CD4-positive, alpha-beta T cell treated with Interleukin-1 beta for 1 hour (primary cell): Measurements from ENCODE around the gene GRIN2A.

ENCODE experiments used
- DNase-seq, 2 donors: peaks; one replicate each; pipeline ENCODE4 v3.0.0-alpha.2; 2020 to 2022

The GRIN2A gene

DNA sequence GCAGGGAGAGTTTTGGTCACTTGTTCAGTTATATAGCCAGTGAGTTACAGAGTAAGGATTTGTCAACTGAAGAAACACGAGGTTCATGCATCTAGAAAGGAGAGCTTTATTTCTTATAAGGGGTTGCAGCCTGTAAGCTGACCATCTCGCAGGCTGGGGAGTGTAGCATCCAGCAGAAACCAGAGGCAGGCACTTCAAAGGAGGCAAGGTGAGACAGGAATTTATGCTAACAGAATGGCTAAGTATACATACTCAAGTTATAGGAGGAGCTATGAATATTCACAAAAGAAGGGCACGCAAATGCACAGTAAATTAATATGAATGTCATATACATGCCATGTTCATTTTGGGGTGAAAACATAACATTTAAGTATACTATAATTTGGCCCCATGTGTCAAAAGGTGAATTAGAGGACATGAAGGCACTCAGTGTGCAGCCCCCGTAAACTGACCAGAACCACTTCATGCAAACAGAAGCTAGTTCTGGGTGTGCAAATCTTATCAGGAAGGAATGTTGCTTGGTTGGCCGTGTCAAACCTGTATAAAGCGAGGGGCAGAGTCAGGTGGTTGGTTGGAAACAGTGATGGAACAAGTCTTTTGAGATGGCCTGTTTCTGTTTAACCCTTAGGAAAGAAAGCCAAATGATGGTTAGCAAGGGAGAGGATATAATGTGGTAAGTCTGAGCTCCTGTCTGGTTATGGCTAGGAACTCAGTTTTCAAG, 97.0 kb downstream of the GRIN2A start:
- no peak for DNase-seq

DNA sequence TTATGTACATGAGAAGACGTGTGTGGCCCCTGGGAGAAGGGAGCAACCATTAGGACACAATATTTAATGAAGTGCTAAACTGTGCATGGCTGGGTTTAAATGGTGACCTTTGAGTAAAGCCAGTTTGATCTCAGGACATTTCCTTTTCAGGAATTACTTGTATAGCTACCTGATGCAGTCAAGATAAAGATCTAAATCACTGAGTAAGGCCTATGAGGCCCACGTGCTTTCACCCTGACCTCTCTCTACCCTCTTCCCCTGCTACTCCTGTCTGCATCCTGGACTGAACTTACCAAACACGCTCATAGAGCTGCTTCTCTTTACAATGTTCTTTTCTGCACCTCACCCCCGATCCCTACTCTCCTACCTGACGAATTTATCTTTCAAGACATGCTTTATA, 98.9 kb downstream of the GRIN2A start:
- DNase-seq, result no peak

DNA sequence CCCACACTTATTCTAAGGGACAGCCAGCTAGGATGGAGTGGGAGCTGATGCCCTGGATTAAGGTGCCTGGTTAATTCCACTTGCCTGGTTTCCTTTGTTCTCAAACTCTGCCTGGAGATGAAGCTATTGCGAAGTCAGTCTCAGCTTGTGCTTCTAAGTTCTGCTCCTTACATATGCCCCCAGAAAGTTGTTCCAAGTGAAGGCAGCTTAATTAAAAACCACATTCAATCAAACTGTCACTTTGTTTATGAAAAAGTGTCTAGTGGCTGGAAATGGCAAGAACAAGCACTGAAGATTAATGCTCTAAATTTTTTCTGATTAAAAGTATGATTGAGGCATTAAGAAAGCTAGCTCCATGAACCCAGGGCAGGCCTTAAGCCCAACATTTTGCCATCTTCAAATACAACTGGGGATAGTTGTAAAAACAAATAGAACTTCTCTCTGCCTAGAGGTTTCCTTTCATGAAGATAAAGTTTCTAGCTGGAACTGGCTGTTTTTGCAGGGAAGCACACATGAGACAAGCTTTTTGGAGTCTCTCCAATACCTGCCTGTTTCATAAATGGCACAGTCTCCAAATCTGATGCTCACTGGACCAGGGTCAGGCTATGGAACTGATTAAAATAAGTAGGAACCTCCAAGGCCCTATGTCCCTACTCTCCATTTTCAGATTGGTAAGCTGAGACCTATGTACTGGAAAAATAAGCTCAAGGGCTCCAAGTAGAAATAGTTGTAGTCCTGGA, 100.9 kb downstream of the GRIN2A start:
- no peak for DNase-seq

DNA sequence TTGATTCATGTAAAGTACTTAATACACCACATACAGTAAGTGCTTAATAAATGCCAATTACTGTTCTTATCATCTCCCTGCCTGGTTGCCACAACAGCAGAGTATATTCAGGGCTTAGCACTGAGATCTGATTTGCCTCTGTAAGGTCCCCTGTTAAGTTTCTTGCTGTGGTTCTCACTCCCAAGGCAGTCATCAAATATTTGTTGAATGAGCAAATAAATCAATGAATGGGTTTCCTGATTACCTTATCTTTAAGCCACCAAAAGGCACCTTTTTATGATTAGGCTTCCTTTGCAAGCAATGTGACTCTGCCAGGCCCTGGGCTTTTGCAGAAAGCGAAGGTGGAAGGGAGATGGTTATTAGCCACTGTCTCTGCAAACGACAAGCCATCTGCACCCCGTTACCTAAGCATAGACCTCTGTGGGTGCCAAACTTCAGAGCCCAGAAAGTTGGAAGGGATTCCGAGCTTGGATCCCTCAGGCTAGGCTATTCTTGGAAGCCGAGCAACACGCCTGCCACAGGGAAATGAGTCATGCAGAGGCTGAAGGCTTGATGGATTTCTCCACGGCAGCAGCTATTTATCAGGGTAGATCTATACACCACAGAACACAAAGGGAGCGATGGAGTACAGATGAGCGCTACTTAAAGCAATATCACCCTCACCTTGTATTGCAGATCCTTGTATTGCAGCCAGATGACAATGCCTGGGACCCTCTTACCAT, 102.0 kb downstream of the GRIN2A start:
- no peak for DNase-seq

DNA sequence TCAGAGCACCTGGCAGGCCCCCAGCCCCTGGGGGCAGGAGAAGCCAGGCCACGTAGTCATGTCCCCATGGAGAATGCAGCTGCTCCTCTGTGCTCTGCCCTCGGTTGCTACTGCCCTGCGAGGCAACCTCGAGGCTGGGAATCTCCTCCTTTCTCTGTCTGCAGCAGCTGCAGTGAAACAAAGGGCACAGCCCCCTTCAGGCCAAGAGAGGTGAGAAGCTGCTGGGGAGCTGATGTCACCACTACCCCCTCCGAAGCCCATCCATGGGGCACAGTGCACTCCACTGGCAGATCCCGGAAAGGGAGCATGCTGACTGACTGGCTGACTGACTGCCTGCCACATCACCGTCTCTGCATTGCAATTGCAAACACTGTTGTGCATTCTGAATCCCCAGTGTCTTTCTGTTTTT, 103.7 kb downstream of the GRIN2A start:
- DNase-seq, result no peak

DNA sequence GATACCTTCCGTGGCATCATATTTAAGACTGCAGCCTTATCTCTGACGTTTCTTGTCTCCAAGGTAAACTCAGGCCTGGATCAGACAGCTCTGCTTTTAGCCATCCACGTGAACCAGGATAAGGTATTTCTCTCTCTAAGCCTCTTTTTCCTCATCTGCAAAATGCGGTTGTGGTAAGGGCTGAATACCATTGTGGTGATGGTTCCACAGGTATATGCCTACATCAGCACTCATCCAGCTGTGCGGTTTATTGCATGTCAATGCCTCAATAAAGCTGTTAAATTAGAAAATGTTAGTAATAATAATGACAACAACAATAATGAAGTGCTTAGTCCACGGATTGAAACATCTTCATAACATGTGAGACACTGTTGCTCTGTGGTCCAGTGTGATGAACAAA, 104.4 kb downstream of the GRIN2A start:
- DNase-seq, result no peak

DNA sequence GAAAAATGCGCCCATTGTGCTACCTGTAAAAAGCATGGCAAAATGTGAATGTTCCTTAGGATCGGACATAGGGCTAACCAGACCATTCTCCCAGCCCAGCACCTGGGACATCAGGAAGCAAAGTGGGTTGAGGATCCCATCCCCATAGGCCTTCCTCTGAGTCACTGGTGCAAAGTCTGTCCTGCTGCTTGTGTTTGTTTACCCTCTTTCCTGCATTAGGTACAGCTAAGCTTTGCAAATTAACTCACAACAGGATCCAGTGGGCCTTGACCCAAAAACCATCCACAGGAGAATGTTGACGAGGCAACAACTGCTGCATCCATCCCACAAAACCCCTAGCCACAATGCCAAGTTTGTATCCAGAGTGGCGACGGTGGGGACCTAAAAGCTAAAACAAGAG, 106.2 kb downstream of the GRIN2A start:
- DNase-seq, result no peak

DNA sequence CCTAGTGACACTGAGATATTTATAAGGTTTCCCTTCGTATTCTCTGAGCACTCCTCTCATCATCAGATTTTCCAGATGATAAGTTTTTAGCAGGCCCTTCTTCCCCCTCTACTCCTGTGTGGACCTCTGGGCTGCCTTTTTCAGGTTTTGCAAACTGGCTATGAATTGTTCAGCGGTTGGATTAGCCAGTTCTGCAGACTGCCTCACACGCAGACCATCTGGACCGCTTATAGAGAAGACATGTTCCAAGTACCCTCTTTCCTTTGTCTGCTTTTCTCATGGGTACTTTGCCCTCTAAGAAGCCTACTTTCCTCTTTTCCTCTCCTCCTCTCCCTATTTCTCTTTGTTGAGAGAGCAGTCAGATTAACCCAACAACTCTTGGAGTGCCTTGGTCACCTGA, 111.6 kb downstream of the GRIN2A start:
- no peak for DNase-seq

DNA sequence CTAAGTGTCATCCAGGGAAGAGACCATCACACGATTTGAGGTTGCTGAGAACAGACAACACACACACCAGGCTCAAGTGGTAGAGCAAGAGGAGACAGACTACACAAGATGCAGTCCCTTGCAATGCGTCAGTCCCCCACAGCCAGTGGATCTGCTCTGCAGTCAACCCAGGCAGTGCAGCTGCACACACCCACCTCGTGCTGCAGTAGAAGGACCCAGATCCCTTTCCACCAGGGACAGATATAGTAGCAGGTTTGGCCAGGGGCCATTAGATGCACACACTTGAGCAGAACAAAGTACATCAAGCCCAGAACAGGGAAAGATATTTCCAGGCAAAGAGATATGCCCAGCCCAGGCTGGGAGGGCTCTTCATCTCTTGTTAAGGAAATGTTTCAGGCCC, 112.9 kb downstream of the GRIN2A start:
- no peak for DNase-seq

DNA sequence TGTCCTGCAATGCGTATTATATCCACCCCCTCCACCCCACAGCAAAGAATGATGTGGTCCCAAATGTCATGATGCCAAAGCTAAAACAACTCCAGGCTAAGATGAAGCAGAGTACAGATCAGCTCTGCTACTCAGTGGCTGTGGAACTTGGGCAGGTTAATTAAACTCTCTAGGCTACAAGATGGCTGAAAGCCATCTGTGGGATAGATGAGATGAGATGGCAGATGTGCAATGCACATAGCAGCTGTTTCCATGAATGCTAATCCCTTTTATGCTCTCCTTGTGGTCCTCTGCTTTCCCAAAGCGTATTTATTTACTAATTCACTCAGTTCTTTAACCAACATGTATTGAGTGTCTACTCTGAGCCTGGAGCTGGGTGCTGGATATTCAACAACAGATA, 114.4 kb downstream of the GRIN2A start:
- no peak for DNase-seq

DNA sequence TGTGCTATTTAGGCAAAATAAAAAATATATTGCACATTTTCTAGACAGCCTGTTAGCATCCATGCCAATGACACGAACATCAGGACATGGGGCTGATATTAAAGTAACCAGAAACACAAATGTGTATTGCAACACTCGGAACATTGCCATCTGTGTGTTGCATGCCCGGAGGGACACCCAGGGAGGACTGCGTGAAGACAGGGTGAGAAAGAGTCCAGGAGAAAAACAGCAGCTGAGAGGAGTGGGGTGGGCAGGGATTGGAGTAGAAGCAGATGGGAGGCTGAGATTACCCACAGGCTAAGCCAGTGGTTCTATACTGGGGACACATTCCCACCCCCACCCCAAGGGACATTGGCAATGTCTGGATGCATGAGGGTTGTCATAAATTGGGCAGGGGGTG, 114.8 kb downstream of the GRIN2A start:
- no peak for DNase-seq

DNA sequence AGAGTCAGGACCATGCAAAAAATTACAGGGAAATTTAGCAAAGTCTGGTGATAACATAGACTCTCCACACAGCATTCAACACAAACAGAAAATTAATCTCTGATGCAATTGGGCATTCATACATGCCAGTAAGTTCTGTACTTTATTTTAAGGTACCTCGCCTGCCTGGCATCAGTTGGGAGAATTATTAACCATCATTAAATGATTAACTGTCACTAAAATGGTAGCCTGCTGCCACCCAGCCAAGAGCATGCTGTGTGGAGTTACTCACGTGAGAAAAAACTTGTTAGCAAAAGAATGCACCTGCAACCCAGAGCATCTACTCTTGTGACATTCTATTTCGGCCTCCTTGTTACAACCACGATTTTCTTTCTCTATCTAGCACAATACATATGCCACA, 117.2 kb downstream of the GRIN2A start:
- no peak for DNase-seq

DNA sequence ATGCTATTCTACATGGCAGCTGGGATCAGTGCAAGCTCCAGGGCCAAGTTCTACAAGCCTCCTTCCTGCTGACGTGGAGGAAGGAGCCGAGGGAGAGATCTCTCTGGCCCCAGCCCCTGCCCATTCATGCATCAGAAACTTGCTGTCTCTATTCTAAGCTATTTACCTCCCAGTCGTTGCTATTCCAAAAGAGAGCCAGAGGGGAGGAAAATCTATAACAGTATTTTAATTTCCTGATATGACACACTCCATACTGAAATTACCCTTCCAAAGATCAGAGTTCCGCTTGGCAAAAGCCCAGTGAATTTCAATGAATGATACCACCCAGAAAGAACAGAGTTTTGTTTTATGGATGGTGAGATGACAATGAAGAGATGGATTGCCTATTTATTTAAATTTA, 133.4 kb downstream of the GRIN2A start:
- no peak for DNase-seq

DNA sequence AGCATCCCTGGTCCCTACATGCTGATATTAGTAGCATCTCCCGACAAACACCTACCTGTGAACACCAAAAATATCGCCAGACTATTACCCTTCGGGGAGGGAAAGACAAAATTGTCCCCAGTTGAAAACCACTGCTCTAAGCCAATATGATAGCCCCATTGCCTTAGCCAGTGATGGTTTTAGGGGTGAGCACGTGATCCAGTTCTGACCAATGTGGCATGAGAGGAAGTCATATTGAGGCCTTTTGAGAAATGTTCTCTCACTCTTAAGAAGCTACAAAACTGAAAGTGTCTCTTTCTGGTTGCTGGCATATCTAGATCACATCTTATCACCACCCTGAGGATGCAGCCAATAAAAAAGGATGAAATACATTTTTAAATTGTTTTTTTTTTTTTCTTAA, 136.3 kb downstream of the GRIN2A start:
- DNase-seq, result no peak

DNA sequence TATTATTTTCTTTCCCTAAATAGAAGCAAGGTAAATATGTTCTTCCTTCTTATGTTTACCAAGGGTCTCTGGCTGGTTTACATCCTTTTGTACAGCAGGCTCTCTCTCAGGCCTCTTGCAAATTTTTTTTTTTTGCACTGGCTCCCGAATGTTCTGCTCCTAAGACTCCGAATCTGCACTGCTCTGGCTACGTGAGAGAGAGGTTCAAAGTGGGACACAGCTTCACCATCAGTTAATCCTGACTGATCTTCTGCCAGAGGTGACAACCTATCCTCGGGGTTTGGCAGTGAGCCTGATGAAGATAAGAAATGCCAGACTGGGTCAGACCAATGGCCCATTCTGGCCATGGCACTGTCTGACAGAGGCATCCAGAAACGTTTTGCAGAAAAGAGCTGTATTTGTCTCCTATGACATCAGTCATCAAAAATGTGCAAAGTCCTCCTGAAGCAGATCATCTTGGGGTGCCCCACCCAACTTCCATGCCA, 136.9 kb downstream of the GRIN2A start:
- DNase-seq, result no peak

DNA sequence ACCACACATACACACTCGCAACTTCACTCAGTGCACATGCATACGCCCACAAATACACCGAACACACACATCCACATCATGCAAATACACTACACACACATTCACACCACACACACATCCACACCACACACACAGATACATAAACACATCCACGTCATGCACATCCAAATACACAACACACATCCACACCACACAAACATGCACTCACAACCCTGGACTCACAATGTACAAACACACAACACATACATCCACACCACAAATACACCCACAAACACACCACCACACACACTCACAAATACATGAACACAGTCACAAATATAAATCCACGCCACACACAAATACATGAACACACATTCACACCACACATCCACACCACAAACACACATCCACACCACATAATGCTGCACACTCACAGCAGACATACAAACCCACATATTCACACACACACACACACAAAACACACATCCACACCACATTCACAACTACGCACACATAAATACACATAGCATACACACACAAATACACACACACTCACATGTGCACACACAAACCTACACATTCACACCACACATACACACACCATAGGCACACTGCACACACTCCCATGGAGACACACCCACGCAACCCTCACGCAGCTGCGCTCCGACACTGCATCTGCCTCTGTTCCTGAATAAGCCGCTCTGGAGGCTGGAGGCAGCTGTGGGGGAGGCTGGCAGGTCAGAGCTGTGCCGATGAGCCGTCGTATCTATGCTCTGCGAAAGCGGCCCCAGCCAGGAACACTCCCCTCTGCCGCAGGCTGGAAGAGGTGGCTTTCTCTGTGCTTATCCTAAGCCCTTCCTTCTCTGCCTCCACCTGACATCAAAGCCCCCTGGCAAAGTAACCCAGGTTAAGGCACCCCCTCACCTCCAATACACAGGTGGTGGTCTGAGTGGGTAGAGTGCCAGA, 141.8 kb downstream of the GRIN2A start:
- no peak for DNase-seq

DNA sequence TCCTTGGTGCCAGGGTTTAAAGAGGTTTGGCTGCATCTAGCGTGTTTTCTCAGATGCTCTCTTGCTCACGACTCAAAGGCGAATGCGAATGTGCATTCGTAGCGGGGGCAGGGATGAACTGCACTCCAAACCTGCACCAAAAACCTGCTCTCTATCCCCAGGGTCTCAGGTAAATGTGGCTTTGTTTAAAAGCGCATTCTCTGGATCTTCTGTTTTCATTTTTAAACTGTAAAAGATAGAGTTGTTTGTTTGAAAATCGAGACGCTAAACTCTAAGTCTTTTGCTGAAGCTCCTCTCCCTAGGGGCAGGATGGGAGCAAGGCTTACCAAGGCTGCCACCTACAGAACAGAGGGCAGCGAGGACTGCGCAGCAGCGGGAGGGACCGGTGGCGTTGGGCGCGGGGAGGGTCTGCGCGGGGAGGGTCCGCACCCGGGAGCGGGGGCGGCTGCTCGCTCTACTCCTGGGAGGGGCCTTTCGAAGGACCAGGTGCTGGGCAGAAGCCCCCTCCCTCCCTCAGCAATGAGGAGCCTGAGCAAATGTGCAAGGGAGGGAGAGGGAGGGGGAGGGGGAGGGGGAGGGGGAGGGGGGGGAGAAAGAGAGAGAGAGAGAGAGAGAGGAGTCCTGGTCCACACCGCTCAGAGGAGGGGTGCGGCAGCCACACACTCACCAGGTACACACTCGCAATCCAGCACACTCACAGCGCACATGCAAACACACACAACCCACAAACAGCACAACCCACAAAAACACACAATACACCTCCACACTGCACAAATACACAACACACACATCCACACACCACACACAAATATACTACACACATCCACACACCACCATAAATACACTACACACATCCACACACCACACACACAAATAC, 142.8 kb downstream of the GRIN2A start:
- no peak for DNase-seq

DNA sequence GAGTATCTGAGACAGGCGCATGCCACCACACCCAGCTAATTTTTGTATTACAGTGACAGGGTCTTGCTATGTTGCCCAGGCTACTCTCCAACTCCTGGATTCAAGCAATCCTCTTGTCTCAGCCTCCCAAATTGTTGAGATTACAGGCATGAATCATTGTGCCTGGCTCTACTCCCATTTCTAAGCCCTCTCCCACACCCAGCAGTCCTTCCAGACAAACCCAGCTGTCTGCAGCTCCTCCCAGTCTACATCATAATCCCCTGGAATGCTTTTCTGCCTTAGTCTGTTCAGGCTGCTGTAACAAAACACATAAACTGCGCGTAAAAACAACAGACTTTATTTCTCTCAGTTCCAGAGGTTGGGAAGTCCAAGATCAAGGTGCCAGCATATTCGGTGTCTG, 144.5 kb downstream of the GRIN2A start:
- no peak for DNase-seq

DNA sequence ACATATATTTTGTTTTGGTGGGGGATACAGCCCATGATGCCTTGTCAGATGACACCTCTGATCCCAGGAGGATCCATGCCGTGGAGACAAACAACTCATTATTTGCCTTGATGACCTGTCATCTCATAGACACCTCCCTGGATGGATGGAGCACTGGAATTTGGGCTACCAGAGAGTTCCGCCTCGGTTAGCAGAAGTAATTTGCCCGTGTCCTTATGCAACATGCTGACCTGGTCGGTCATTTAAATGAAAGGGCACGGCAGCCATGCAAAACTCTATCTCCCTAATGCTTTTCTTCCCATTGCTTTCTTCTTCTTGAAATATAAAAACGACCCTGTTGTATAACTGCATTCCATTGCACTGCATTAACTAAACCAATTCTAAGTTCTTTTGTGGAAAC, 145.3 kb downstream of the GRIN2A start:
- no peak for DNase-seq

DNA sequence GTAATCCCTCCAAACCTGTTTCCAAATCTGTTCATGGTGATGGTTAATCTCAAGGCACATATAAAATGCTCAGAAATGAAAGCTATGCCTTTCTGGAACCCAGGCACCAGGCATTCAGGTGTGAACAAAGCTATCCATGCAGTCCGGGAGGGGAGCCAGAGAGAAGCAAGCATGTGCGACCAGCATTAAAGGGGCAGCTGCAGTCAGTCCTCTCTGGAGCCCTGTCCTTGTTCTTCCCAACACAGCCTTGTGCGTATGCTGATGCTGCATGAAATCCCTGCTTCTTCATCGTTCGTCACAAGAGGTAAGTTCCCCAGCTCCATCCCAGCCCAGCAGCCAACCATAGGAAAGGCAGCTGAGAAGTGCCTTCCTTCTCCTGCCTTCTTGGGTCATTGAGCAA, 148.7 kb downstream of the GRIN2A start:
- no peak for DNase-seq

DNA sequence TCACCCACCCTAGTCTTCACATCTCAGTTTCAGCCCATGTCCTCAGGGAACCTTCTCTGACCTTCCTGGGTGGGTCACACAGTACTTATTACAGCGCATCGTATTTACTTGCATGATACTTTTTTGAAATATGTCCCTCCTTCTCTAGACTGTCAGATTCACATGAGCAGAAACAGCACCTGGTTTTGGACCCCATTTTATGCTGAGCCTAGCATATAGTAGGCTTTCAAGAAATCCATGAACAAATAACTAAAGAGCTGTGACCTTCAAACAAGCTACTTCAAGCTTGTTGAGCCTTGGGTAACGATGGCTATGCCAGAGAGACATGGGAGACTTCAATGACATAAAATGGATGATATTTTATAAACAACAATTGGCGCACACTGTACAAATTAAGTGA, 150.3 kb downstream of the GRIN2A start:
- no peak for DNase-seq

DNA sequence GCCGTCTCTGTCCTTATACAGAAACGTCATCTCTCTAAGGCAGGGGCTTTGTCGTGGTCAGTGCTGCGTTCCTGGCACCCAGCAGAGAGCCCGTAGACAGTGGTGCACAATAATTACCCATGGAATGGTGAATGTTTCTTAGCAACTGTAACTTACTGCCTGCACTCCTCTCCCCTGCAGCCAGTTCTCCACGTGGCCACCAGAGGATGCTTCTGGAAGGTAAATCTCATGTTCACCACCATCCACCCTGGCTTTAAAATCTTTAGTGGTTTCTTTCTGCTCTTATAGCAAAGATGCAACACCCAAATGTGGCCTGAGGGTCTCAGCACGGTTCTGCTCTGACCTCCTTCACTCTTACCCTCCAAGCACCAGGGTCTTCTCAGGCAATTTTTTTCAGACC, 150.8 kb downstream of the GRIN2A start:
- DNase-seq, result no peak
